Mesendoderm (in vitro differentiated cells): ENCODE measurements around the gene BTK.
A peak's percentile ranks its signal among the peaks of the same experiment; 100 is the strongest.

Experiments
- DNase-seq: peaks from one replicate; pipeline ENCODE4 v3.0.0; 2013
- H2AK5ac ChIP-seq: 2 replicates; pipeline ENCODE4 v1.6.1; 2013; ENCODE audit warnings: low read length, inconsistent platforms
- H2BK120ac ChIP-seq: 2 replicates; pipeline ENCODE4 v1.6.1; 2013; ENCODE audit warnings: low read depth, mild to moderate bottlenecking, low read length, moderate library complexity, mixed read lengths
- H2BK15ac ChIP-seq: replicated peaks from 2 replicates; pipeline ENCODE4 v1.6.1; 2013; ENCODE audit warnings: low read depth, mild to moderate bottlenecking, moderate library complexity
- H2BK5ac ChIP-seq: 2 replicates; pipeline ENCODE4 v1.6.1; 2013; ENCODE audit warnings: low read length, inconsistent platforms
- H3K18ac ChIP-seq: 2 replicates; pipeline ENCODE4 v1.6.1; 2013; ENCODE audit warnings: mild to moderate bottlenecking, low read length, mixed read lengths
- H3K23ac ChIP-seq: one replicate; pipeline ENCODE4 v1.6.1; 2013; ENCODE audit warnings: low read length
- H3K27ac ChIP-seq: 2 replicates; pipeline ENCODE4 v1.5.1; 2013; ENCODE audit warnings: low read depth, mild to moderate bottlenecking, inconsistent platforms, low read length, moderate library complexity
- H3K27me3 ChIP-seq: 2 replicates; pipeline ENCODE4 v1.6.1; 2013; ENCODE audit warnings: low read length, control low read depth, mild to moderate bottlenecking, inconsistent platforms; ENCODE audit not compliant: insufficient read depth, poor library complexity
- H3K36me3 ChIP-seq: 2 replicates; pipeline ENCODE4 v1.6.1; 2013; ENCODE audit warnings: low read length, inconsistent platforms; ENCODE audit not compliant: control insufficient read depth, insufficient read depth
- H3K4ac ChIP-seq: one replicate; pipeline ENCODE4 v1.6.1; 2013; ENCODE audit warnings: low read depth, mild to moderate bottlenecking, low read length, moderate library complexity
- H3K4me1 ChIP-seq: 2 replicates; pipeline ENCODE4 v1.6.1; 2013; ENCODE audit warnings: low read depth, low read length, inconsistent platforms; ENCODE audit not compliant: control insufficient read depth
- H3K4me2 ChIP-seq: 2 replicates; pipeline ENCODE4 v1.6.1; 2013; ENCODE audit warnings: low read length
- H3K4me3 ChIP-seq: 2 replicates; pipeline ENCODE4 v1.5.1; 2013; ENCODE audit warnings: mild to moderate bottlenecking, low read length
- H3K56ac ChIP-seq: one replicate; pipeline ENCODE4 v1.6.1; 2013; ENCODE audit warnings: low read length
- H3K79me1 ChIP-seq: 2 replicates; pipeline ENCODE4 v1.6.1; 2013; ENCODE audit warnings: low read length, inconsistent platforms
- H3K79me2 ChIP-seq: 2 replicates; pipeline ENCODE4 v1.6.1; 2013; ENCODE audit warnings: mild to moderate bottlenecking, low read length; ENCODE audit not compliant: control insufficient read depth, insufficient read depth
- H3K9ac ChIP-seq: 2 replicates; pipeline ENCODE4 v1.6.1; 2013; ENCODE audit warnings: low read length, inconsistent platforms
- H4K5ac ChIP-seq: one replicate; pipeline ENCODE4 v1.6.1; 2013; ENCODE audit warnings: low read length
- H4K8ac ChIP-seq: one replicate; pipeline ENCODE4 v1.6.1; 2013; ENCODE audit warnings: low read depth, mild to moderate bottlenecking, control low read depth, low read length, moderate library complexity
- WGBS: extraction: QIAGEN DNeasy Blood & Tissue Kit; methylation state at CpG from one replicate; pipeline ENCODE4 v1.1.7; 2013; ENCODE audit warnings: low lambda C conversion rate, missing lambda C conversion rate; ENCODE audit not compliant: insufficient coverage; ENCODE audit errors: extremely low coverage; 5-methylcytosine and 5-hydroxymethylcytosine counted together

The BTK gene

GRCh38 chrX:101391831-101392230 is 5.8 kb upstream of the BTK start:
- peaks cover 14% of the 10 kb centered on the region for H3K79me2 ChIP-seq
- H3K18ac ChIP-seq, result no peak overlapping the region
- peak overlapping the region; percentile 85 for H3K4me3 ChIP-seq
- H2AK5ac ChIP-seq, result no peak overlapping the region
- H2BK120ac ChIP-seq, result no peak overlapping the region
- H3K4me2 ChIP-seq, result peak overlapping the region; percentile 81
- no peak overlapping the region for H4K8ac ChIP-seq
- H2BK5ac ChIP-seq, result no peak overlapping the region
- H3K23ac ChIP-seq, result no peak overlapping the region
- no peak overlapping the region for H4K5ac ChIP-seq
- H2BK15ac ChIP-seq, result no peak overlapping the region
- H3K9ac ChIP-seq, result peak overlapping the region; percentile 93
- H3K4ac ChIP-seq, result no peak overlapping the region
- no peaks in the 10 kb centered on the region for H3K27me3 ChIP-seq
- no peak overlapping the region for H3K27ac ChIP-seq
- H3K79me1 ChIP-seq, result no peaks in the 10 kb centered on the region
- H3K4me1 ChIP-seq, result no peaks in the 10 kb centered on the region
- H3K56ac ChIP-seq, result peak overlapping the region; percentile 94
- peaks cover 3% of the 10 kb centered on the region for H3K36me3 ChIP-seq
- no peak for DNase-seq
- WGBS, result no CpG with 5 or more reads among the region's 6 CpGs

- Histone ChIP-seq H2BK15ac (no peak within 1 kb of the TSS), H3K79me2 (peaks cover 14% of the 10 kb centered on the region), H3K36me3 (peaks cover 3% of the 10 kb centered on the region), H2BK5ac (peak within 1 kb of the TSS; percentile 76), H3K4me1 (no peaks in the 10 kb centered on the region), H2BK120ac (no peak within 1 kb of the TSS), H2AK5ac (no peak within 1 kb of the TSS), H3K9ac (peak within 1 kb of the TSS; percentile 93), H3K4me3 (peak within 1 kb of the TSS; percentile 85), H4K5ac (no peak within 1 kb of the TSS), H3K56ac (peak within 1 kb of the TSS; percentile 94), H3K18ac (peak within 1 kb of the TSS; percentile 53), H3K79me1 (no peaks in the 10 kb centered on the region), H3K4ac (peak within 1 kb of the TSS; percentile 60), H3K23ac (no peak within 1 kb of the TSS), H4K8ac (no peak within 1 kb of the TSS), H3K27ac (peak within 1 kb of the TSS; percentile 11), H3K27me3 (no peaks in the 10 kb centered on the region), H3K4me2 (peak within 1 kb of the TSS; percentile 81)
- peak; percentile 95 for DNase-seq
- WGBS, result no CpG with 5 or more reads among the region's 47 CpGs
Observed at GRCh38 chrX:101390664-101391525, 4.9 kb upstream of the BTK start, which contains the start of gene RPL36A. Gene RPL36A (plus strand): TSS chrX:101391011. CDS start chrX:101391044, 33 bp downstream.

- no CpG with 5 or more reads among the region's 3 CpGs for WGBS
- no peak overlapping the region for H2AK5ac ChIP-seq
Observed at GRCh38 chrX:101388604-101389003, 2.6 kb upstream of the BTK start.

GRCh38 chrX:101386542-101386885 is 523 bp upstream of the BTK start:
- DNase-seq, result no peak

More at GRCh38 chrX:101388604-101389003, 2.6 kb upstream of the BTK start:
- H3K79me1 ChIP-seq, result no peaks in the 10 kb centered on the region
- no peak overlapping the region for H2BK5ac ChIP-seq
- no peak overlapping the region for H3K23ac ChIP-seq
- H3K4ac ChIP-seq, result no peak overlapping the region
- peaks cover 3% of the 10 kb centered on the region for H3K36me3 ChIP-seq
- no peak overlapping the region for H4K5ac ChIP-seq
- no peak overlapping the region for H2BK15ac ChIP-seq
- H3K27me3 ChIP-seq, result no peaks in the 10 kb centered on the region
- H4K8ac ChIP-seq, result no peak overlapping the region
- no peak overlapping the region for H3K4me2 ChIP-seq
- no peak overlapping the region for H2BK120ac ChIP-seq
- peaks cover 14% of the 10 kb centered on the region for H3K79me2 ChIP-seq
- H3K4me3 ChIP-seq, result no peak overlapping the region
- H3K9ac ChIP-seq, result no peak overlapping the region
- H3K56ac ChIP-seq, result no peak overlapping the region
- DNase-seq, result no peak
- no peak overlapping the region for H3K18ac ChIP-seq
- H3K4me1 ChIP-seq, result no peaks in the 10 kb centered on the region
- H3K27ac ChIP-seq, result no peak overlapping the region

GRCh38 chrX:101385026-101385684 is 836 bp downstream of the BTK start:
- no peak for DNase-seq
- H2BK5ac ChIP-seq, result no peak overlapping the region
- H2BK15ac ChIP-seq, result no peak overlapping the region
- H3K9ac ChIP-seq, result no peak overlapping the region
- H4K5ac ChIP-seq, result no peak overlapping the region
- H4K8ac ChIP-seq, result no peak overlapping the region
- no CpG with 5 or more reads among the region's 7 CpGs for WGBS
- H3K79me1 ChIP-seq, result no peaks in the 10 kb centered on the region
- H3K4ac ChIP-seq, result no peak overlapping the region
- no peaks in the 10 kb centered on the region for H3K4me1 ChIP-seq
- H3K27ac ChIP-seq, result no peak overlapping the region
- H3K79me2 ChIP-seq, result no peaks in the 10 kb centered on the region
- no peak overlapping the region for H2AK5ac ChIP-seq
- H3K18ac ChIP-seq, result no peak overlapping the region
- H3K23ac ChIP-seq, result no peak overlapping the region
- H3K27me3 ChIP-seq, result no peaks in the 10 kb centered on the region
- H3K36me3 ChIP-seq, result no peaks in the 10 kb centered on the region
- H3K56ac ChIP-seq, result peak overlapping the region; percentile 3
- no peak overlapping the region for H3K4me3 ChIP-seq
- H3K4me2 ChIP-seq, result no peak overlapping the region
- no peak overlapping the region for H2BK120ac ChIP-seq

More at GRCh38 chrX:101386542-101386885, 523 bp upstream of the BTK start:
- H3K4me3 ChIP-seq, result no peak overlapping the region
- WGBS, result no CpG with 5 or more reads among the region's 6 CpGs
- no peak overlapping the region for H4K8ac ChIP-seq
- H3K9ac ChIP-seq, result no peak overlapping the region
- no peak overlapping the region for H2BK120ac ChIP-seq
- H3K23ac ChIP-seq, result no peak overlapping the region
- H3K27ac ChIP-seq, result no peak overlapping the region
- no peaks in the 10 kb centered on the region for H3K27me3 ChIP-seq
- H2AK5ac ChIP-seq, result no peak overlapping the region
- H3K18ac ChIP-seq, result no peak overlapping the region
- H3K4ac ChIP-seq, result no peak overlapping the region
- no peaks in the 10 kb centered on the region for H3K79me1 ChIP-seq
- no peaks in the 10 kb centered on the region for H3K36me3 ChIP-seq
- no peak overlapping the region for H2BK5ac ChIP-seq
- H3K79me2 ChIP-seq, result peaks cover 5% of the 10 kb centered on the region
- H4K5ac ChIP-seq, result no peak overlapping the region
- no peaks in the 10 kb centered on the region for H3K4me1 ChIP-seq
- H2BK15ac ChIP-seq, result no peak overlapping the region
- H3K56ac ChIP-seq, result peak overlapping the region; percentile 39
- H3K4me2 ChIP-seq, result no peak overlapping the region
